ENCODE data around the gene LRRC8C.

- TF ChIP-seq EZH2 (IDR thresholded peaks at IDR 0.05; ENCODE audit: insufficient read depth, low read length) (no peak), CTCF (IDR thresholded peaks at IDR 0.05; ENCODE audit: insufficient read depth, low read depth, low read length) (no peak)
Observed at GRCh38 chr1:89699451-89699986, 66.6 kb downstream of the LRRC8C start.

All from astrocyte (in vitro differentiated cells and primary cell).